NCI-H460 (cell line): ENCODE measurements around the gene MYH10. TPM values are rescaled to one million over a fixed set of nuclear protein-coding genes. Genes with fewer than 3 reads are reported as not detected.

Source experiments
- DNase-seq: peaks from one replicate; pipeline ENCODE4 v3.0.0-alpha.2; 2016; ENCODE audit warnings: low read depth; ENCODE audit errors: extremely low read depth
- total RNA-seq: library from RNA; depleted of rRNA; stranded (reverse); fragments of >200 nt; shearing (Covaris generic); gene quantifications from 2 replicates; pipeline ENCODE4 v1.2.3, GENCODE V29; 2014

Gene MYH10
- total RNA-seq, 1 experiment from 2014 or later, result 8.0 TPM

- DNase-seq, result no peak
Measured at GRCh38 chr17:8649157-8650118, 18.9 kb upstream of the MYH10 start.

- no peak for DNase-seq
Measured at GRCh38 chr17:8647956-8648355, 17.4 kb upstream of the MYH10 start.

GRCh38 chr17:8647202-8647601 lies 16.7 kb upstream of the MYH10 start:
- no peak for DNase-seq

- DNase-seq, result no peak
Measured at GRCh38 chr17:8644507-8644902, 14.0 kb upstream of the MYH10 start.

- no peak for DNase-seq
Measured at GRCh38 chr17:8643855-8644506, 13.5 kb upstream of the MYH10 start.

GRCh38 chr17:8639709-8640108 lies 9.2 kb upstream of the MYH10 start:
- no peak for DNase-seq

- DNase-seq, result no peak
Measured at GRCh38 chr17:8632061-8632460, 1.5 kb upstream of the MYH10 start.

GRCh38 chr17:8631554-8631877 lies 991 bp upstream of the MYH10 start:
- DNase-seq, result no peak

- DNase-seq, result peak; percentile 98
Measured at GRCh38 chr17:8630802-8631553, 453 bp upstream of the MYH10 start.

- DNase-seq, result no peak
Measured at GRCh38 chr17:8629371-8630226, 926 bp downstream of the MYH10 start.

- DNase-seq, result no peak
Measured at GRCh38 chr17:8628609-8629169, 1.8 kb downstream of the MYH10 start.

- no peak for DNase-seq
Measured at GRCh38 chr17:8628172-8628571, 2.4 kb downstream of the MYH10 start.

- no peak for DNase-seq
Measured at GRCh38 chr17:8623591-8623990, 6.9 kb downstream of the MYH10 start.

GRCh38 chr17:8622191-8622590 lies 8.3 kb downstream of the MYH10 start:
- DNase-seq, result no peak

GRCh38 chr17:8621585-8621984 lies 8.9 kb downstream of the MYH10 start:
- no peak for DNase-seq

- no peak for DNase-seq
Measured at GRCh38 chr17:8619294-8619693, 11.2 kb downstream of the MYH10 start.

- no peak for DNase-seq
Measured at GRCh38 chr17:8618825-8619224, 11.7 kb downstream of the MYH10 start.

GRCh38 chr17:8614988-8615387 lies 15.5 kb downstream of the MYH10 start:
- no peak for DNase-seq

GRCh38 chr17:8611619-8612298 lies 18.8 kb downstream of the MYH10 start:
- DNase-seq, result no peak

GRCh38 chr17:8611137-8611536 lies 19.4 kb downstream of the MYH10 start:
- DNase-seq, result no peak
